ENCODE data around the gene ITGA3. TPM values are rescaled to one million over a fixed set of nuclear protein-coding genes. Genes with fewer than 3 reads are reported as not detected.

ITGA3 gene
- total and polyA plus RNA-seq, 5 donors: 21.5 to 32.9 (median 26.2) TPM

DNA sequence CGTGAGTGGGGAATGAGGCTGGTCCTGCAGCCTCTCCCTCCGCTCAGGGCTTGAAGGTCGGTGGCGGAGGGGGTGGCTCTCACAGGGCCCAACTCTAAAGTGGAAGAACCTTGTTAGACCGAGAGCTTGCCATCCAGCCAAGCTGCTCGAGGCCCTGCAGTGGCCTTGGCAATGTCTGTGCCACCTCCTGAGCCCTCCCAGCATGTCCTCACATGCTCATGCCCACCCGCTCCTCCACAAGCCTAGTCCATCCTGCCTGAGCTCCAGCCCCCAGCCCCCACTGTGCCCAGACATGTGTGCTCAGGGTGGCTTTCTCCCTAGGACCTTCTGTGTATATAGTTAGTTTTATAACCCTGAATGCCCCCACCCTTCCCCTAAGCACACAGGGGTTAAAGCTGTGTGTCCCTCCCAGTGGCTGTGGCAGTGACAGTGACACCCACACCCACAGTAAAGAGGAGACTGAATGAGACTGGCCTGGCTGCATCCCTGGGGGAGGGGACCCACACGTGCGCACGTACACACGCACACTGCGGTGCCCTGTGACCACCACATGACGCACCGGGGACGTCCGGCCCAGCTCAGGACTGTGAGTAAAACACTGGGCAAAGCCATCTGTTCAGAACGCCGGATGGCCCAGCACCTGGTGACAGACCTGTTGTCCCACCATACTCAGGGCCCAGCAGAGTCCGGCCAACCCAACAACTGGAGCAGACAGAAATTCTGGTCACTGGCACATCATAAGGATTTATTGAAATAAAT, 54.9 kb downstream of the ITGA3 start:
- Histone ChIP-seq H3K27me3 (ENCODE audit: control insufficient read depth, insufficient read depth) (no peaks in the 10 kb centered on the region), H3K4me1 (ENCODE audit: control insufficient read depth, insufficient read depth, low read length) (peaks cover 13% of the 10 kb centered on the region), H3K9me3 (ENCODE audit: control insufficient read depth, low read length) (no peaks in the 10 kb centered on the region), H3K4me3 (ENCODE audit: low read length) (no peak overlapping the region), H3K27ac (ENCODE audit: low read length) (peak overlapping the region; percentile 96)
- peak; percentile 59 to 68 for ATAC-seq
- 62% methylated on average over 19 of the region's 19 CpGs for WGBS
- intact Hi-C loops (cut with DNase I): loop anchor here in 2 of 4 donors (10.0 kb wide), 1 partner anchor 54 kb away; the partner anchor contains the start of gene SGCA (in 2 of the 2)
- DNase-seq: peak; percentile 78 to 87 (median 84)

DNA sequence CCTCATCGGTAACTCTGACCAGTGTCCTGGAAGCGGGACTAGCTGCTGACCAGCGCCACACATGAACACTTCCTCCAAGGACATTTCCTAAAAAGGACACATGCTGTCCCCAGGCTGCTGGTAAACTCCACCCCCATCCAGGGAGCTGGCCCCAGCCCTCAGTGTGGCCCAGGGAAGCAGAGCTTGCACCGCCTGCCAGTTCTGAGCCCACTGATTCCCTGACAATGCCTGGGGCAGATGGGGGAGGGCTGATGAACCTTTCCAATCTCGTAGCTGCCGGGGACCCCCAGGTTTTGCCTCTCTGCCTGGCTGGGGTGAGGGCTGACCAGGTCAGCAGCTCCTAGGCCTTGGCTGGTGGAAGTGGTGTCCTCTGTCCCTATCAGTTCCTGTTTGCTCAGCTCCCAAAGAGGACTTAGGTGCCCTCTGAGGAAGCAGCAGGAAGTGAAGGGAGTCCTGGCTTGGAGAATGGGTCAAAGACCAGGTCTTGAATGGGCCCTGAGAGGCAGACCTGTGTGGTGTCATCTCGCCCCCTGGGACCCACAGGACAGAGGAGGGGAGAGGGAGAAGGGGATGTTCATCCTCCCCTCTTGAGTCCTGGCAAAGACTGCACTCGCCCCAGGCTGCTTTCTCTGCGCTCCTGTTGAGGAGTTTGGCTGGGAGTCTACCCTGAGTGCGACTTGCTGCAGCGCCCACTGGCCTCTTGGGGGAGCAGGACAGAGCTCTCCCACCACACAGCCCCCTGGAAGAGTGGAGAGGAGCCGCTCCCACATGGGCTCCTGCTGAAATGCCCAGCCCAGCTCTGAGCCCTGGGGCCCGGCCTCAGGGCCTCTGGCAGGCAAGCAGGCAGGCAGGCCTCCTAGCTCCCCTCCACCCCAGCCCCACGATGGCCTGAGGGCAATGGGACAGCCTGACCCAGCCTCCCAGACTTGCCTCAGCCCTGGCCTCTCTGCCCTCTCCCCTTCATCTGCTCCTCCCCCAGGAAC, 56.1 kb downstream of the ITGA3 start:
- ATAC-seq: peak; percentile 73 to 78
- no peak overlapping the region for H3K4me3 ChIP-seq (ENCODE audit: low read length)
- intact Hi-C loops (cut with DNase I): loop anchor here in 2 of 4 donors (10.0 kb wide), 1 partner anchor 53 kb away; the partner anchor contains the start of gene SGCA (in 2 of the 2)
- no peaks in the 10 kb centered on the region for H3K27me3 ChIP-seq (ENCODE audit: control insufficient read depth, insufficient read depth)
- peak; percentile 75 to 89 (median 89) for DNase-seq
- H3K4me1 ChIP-seq (ENCODE audit: control insufficient read depth, insufficient read depth, low read length): peaks cover 13% of the 10 kb centered on the region
- H3K27ac ChIP-seq (ENCODE audit: low read length): peak overlapping the region; percentile 96
- no peaks in the 10 kb centered on the region for H3K9me3 ChIP-seq (ENCODE audit: control insufficient read depth, low read length)
- 35% methylated on average over 14 of the region's 14 CpGs for WGBS

DNA sequence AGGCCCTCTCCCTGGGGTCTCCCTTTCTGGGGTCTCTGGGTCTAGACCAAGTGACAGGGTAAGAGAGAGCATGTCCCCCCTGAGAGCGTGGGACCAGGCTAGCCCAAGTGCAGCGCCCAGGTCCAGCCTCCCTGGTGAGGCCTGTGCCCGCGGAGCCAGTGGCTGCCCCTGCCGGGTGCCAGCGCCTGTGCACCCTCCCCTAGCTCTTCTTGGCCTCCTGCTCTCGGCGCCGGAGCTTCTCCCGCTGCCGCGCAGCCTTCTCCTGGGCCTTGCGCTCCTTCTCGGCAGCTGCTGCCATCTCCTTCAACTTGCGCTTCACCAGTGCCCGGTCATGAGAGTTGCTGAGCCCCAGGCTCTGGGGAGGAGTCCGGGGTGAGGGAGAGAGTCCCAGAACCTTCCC, 56.8 kb downstream of the ITGA3 start:
- intact Hi-C loops (cut with DNase I): loop anchor here in 2 of 4 donors (10.0 kb wide), 1 partner anchor 52 kb away; the partner anchor contains the start of gene SGCA (in 2 of the 2)
- H3K4me3 ChIP-seq (ENCODE audit: low read length): no peak overlapping the region
- H3K9me3 ChIP-seq (ENCODE audit: control insufficient read depth, low read length): no peaks in the 10 kb centered on the region
- H3K4me1 ChIP-seq (ENCODE audit: control insufficient read depth, insufficient read depth, low read length): peaks cover 13% of the 10 kb centered on the region
- H3K27ac ChIP-seq (ENCODE audit: low read length): peak overlapping the region; percentile 96
- no peaks in the 10 kb centered on the region for H3K27me3 ChIP-seq (ENCODE audit: control insufficient read depth, insufficient read depth)
- ATAC-seq (peak; percentile 4 to 12), DNase-seq (peak in 1 of 3 donors; percentile 77)
- 67% methylated on average over 17 of the region's 17 CpGs for WGBS

DNA sequence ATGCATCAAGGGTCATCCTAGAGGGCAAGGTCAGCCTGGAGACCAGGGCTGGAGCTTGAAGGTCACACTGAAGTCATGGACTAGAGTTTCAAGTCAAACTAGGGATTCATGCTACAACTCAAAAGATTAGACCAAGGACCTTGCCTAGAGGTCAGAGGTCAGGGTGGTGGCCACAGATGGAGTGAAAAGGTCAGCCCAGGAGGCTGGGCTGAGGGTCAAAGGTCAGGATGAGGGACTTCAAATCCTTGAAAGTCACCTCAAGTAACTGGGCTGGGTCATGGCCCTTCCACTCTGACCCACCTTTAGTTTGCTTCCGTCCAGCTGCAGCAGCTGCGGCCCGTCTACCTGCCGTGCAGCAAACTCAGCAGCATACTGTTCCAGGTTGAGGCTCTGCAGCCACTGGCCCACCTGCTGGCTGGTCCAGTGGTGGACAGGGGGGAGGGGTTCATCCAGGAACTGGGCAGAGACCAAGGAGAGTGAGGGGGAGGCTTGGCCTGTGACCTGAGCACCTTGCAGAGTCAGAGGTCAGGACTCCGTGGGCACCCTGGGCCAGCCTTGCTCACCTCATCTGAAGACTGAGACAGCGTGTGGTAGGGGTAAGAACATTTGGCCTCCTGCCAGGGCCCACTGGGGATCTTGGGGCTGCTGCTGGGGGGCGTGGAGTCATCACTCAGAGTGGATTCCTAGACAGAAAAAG, 57.9 kb downstream of the ITGA3 start:
- no peak for ATAC-seq
- DNase-seq: no peak
- WGBS: 80% methylated on average over 7 of the region's 7 CpGs
- H3K27me3 ChIP-seq (ENCODE audit: control insufficient read depth, insufficient read depth): no peaks in the 10 kb centered on the region
- H3K9me3 ChIP-seq (ENCODE audit: control insufficient read depth, low read length): no peaks in the 10 kb centered on the region
- intact Hi-C loops (cut with DNase I): loop anchor here in 2 of 4 donors (10.0 kb wide), 1 partner anchor 51 kb away; the partner anchor contains the start of gene SGCA (in 2 of the 2)
- peak overlapping the region; percentile 96 for H3K27ac ChIP-seq (ENCODE audit: low read length)
- peaks cover 13% of the 10 kb centered on the region for H3K4me1 ChIP-seq (ENCODE audit: control insufficient read depth, insufficient read depth, low read length)
- H3K4me3 ChIP-seq (ENCODE audit: low read length): no peak overlapping the region

DNA sequence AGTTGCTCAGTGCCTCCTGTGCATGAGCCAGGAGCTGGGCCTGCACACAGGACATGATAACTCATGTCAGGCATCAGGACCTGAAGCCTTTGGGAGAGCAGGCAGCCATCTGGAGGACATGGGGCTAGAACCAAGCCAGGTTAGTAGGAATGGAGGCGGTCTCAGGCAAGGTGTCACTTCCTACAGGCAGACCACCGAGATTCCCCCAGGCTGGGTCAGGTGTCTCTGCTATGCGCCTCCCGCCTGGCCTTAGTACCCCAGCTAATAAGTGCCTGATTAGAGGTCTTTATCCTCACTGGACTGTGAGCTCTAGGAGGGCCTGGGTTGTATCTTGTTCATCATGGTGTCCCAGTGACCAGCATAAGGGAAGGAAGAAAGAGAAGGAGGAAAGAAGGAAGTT, 58.5 kb downstream of the ITGA3 start:
- Histone ChIP-seq H3K9me3 (ENCODE audit: control insufficient read depth, low read length) (no peaks in the 10 kb centered on the region), H3K27ac (ENCODE audit: low read length) (no peak overlapping the region), H3K4me1 (ENCODE audit: control insufficient read depth, insufficient read depth, low read length) (peaks cover 13% of the 10 kb centered on the region), H3K4me3 (ENCODE audit: low read length) (no peak overlapping the region), H3K27me3 (ENCODE audit: control insufficient read depth, insufficient read depth) (no peaks in the 10 kb centered on the region)
- DNase-seq (no peak), ATAC-seq (no peak)
- 83% methylated on average over 4 of the region's 4 CpGs for WGBS
- intact Hi-C loops (cut with DNase I): loop anchor here in 2 of 4 donors (10.0 kb wide), 1 partner anchor 50 kb away; the partner anchor contains the start of gene SGCA (in 2 of the 2)

DNA sequence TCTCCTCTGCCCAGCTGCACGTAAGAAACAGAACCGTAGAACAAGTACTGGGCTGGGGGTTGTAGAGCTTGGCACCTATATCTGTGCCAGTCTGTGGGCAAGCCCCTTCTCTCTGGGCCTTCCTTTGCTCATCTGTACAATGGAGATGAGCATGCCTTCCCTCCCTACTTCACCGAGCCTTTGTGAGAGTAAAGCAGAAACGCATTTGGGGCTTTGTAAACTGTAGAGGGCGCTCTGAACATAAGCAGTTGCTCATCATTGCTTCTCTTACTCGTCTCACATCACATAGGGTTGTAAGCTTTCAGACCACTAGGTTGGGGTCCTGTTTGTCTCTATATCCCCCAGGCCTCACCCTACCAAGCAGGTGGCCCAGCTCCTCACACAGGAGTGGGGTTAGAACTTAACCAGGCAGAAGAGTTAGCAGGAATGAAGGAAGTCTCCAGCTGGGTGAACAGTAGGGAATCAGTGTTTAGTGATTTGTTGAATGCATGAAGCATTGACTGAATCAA, 59.0 kb downstream of the ITGA3 start:
- Histone ChIP-seq H3K27me3 (ENCODE audit: control insufficient read depth, insufficient read depth) (no peaks in the 10 kb centered on the region), H3K4me1 (ENCODE audit: control insufficient read depth, insufficient read depth, low read length) (peaks cover 13% of the 10 kb centered on the region), H3K9me3 (ENCODE audit: control insufficient read depth, low read length) (no peaks in the 10 kb centered on the region), H3K4me3 (ENCODE audit: low read length) (no peak overlapping the region), H3K27ac (ENCODE audit: low read length) (no peak overlapping the region)
- 23% methylated on average over 6 of the region's 6 CpGs for WGBS
- DNase-seq (no peak), ATAC-seq (no peak)
- intact Hi-C loops (cut with DNase I): loop anchor here in 3 of 4 donors (5.0 to 10.0 kb wide), 2 partner anchors 50 to 52 kb away; partner anchors contain the start of gene SGCA (in 3 of the 3)

DNA sequence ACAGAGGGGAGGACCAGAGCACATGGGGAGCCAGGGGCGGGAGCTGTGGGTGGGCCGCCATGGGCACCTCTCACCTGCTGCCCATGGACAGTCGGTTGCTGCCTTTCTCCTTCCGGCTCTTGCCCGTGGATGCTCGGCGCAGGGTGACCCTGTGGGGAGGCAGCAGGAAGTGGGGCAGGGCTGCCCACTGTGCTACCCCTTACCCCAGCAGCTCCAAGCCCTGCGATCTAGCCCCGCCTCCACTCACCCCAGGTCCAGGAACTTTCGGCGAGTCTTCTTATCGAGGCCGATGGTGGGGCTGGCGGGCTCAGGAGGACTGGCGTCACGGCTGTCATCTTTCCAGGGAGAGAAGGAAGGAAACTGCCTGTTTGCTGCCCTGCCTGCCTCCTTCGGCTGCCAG, 59.8 kb downstream of the ITGA3 start:
- peak; percentile 62 to 81 (median 76) for DNase-seq
- peaks cover 13% of the 10 kb centered on the region for H3K4me1 ChIP-seq (ENCODE audit: control insufficient read depth, insufficient read depth, low read length)
- intact Hi-C loops (cut with DNase I): loop anchor here in 3 of 4 donors (5.0 to 10.0 kb wide), 2 partner anchors 49 to 52 kb away; partner anchors contain the start of gene SGCA (in 3 of the 3)

DNA sequence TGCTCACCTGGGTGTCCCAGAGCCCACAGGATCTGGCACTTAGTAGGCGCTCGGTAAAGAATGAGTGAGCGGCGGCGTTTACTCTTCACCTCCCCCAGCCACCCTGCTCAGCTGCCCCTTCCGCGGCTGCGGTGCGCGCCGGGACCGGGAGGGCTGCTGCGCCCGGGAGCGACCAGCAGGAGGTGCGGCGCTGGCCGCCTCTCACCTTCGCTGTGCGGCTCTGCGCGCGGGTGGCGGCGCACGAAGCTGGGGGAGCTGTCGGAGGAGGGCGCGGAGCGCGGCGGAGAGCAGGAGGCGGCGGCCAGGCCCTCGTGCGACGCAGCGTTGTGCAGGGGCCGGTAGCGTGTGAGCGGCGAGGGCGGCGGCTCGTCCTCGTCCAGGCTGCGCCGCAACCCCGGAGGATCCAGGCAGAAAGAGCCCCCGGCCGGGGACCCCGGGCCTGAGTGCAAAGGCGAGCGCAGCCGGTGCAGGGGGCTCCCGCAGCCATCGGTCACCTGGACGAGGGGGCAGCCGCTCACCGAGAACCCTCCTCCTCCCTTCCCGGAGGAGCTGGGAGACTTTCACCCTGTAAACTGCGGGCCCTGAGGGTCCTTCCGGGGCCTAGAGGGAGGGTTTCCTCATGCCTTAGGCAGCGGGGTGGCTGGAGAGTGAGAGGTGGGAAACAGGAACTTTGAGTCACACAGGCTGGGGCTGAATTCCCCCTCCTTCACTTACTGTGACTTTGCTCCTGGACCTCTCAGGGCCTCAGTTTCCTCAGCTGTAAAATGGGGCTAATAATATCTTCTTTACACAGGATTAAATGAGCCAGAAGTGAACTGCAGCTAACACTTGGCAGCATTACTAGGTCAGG, 61.5 kb downstream of the ITGA3 start:
- Histone ChIP-seq H3K27me3 (ENCODE audit: control insufficient read depth, insufficient read depth) (no peaks in the 10 kb centered on the region), H3K4me1 (ENCODE audit: control insufficient read depth, insufficient read depth, low read length) (peaks cover 2% of the 10 kb centered on the region), H3K9me3 (ENCODE audit: control insufficient read depth, low read length) (no peaks in the 10 kb centered on the region), H3K4me3 (ENCODE audit: low read length) (no peak overlapping the region), H3K27ac (ENCODE audit: low read length) (no peak overlapping the region)
- DNase-seq (peak; percentile 64 to 85 (median 84)), ATAC-seq (peak; percentile 58 to 66)
- intact Hi-C loops (cut with DNase I): loop anchor here in 3 of 4 donors (5.0 to 10.0 kb wide), 2 partner anchors 47 to 50 kb away; partner anchors contain the start of gene SGCA (in 3 of the 3)
- 16% methylated on average over 64 of the region's 64 CpGs for WGBS

More for the DNA sequence above, 59.8 kb downstream of the ITGA3 start:
- Histone ChIP-seq H3K27ac (ENCODE audit: low read length) (no peak overlapping the region), H3K9me3 (ENCODE audit: control insufficient read depth, low read length) (no peaks in the 10 kb centered on the region), H3K4me3 (ENCODE audit: low read length) (no peak overlapping the region), H3K27me3 (ENCODE audit: control insufficient read depth, insufficient read depth) (no peaks in the 10 kb centered on the region)
- peak in 1 of 2 donors; percentile 4 for ATAC-seq
- WGBS: 49% methylated on average over 17 of the region's 17 CpGs

DNA sequence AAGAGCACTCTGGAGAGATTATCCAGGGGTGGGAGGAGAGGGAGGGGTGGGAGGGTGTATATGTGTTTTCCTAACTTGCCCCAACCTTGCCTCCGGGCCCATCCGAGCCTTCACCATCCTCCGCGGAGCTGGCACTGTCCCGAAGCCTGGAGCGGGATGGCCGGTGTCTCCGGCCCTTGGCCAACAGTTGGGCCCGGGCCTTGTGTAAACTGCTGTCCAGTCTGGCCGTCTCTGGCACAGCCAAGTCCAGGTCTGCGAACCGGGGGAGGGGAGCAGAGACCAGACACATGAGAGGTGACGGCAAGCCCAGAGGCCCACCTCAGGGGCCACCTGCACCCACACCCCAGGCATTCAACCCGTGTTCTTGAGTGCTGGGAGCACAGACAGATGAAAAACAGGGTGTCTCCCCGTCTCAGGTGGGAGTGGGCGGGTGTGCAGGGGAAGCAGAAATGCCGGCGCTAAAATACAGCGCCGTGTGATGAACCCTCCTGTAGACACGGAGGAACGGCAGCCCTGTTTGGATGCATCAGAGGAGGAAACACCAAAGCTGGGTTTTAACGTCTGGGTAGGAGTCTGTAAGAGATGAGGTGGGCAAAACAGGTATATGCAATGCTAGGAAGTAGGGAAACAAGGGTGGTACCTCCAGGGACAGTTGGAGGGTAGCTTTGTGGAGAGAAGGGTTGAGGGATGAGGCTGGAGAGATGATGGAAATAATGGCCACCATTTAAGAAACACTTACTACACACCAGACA, 62.3 kb downstream of the ITGA3 start:
- Histone ChIP-seq H3K27me3 (ENCODE audit: control insufficient read depth, insufficient read depth) (no peaks in the 10 kb centered on the region), H3K9me3 (ENCODE audit: control insufficient read depth, low read length) (no peaks in the 10 kb centered on the region), H3K4me3 (ENCODE audit: low read length) (no peak overlapping the region), H3K4me1 (ENCODE audit: control insufficient read depth, insufficient read depth, low read length) (no peaks in the 10 kb centered on the region), H3K27ac (ENCODE audit: low read length) (no peak overlapping the region)
- ATAC-seq (no peak), DNase-seq (no peak)
- intact Hi-C loops (cut with DNase I): loop anchor here in 3 of 4 donors (5.0 to 10.0 kb wide), 2 partner anchors 47 to 49 kb away; partner anchors contain the start of gene SGCA (in 3 of the 3)
- WGBS: 77% methylated on average over 23 of the region's 23 CpGs

All from right cardiac atrium (tissue), 5 donors.